PFSK-1 (cell line): ENCODE measurements around the gene TNNT3.

Experiments
- FOXP2 ChIP-seq: optimal IDR thresholded peaks from 2 replicates; pipeline ENCODE3; 2011; ENCODE audit warnings: borderline replicate concordance, control low read depth, inconsistent platforms; ENCODE audit not compliant: insufficient read depth; ENCODE audit errors: extremely low read length, extremely low read depth
- POLR2AphosphoS5 ChIP-seq: IDR thresholded peaks from 2 replicates; pipeline ENCODE4 v1.6.1; 2012; ENCODE audit warnings: low read depth, mild to moderate bottlenecking, control low read depth, low read length, moderate library complexity
- REST ChIP-seq, 2 experiments: IDR thresholded peaks; 2 replicates each; pipeline versions ENCODE4 v1.6.1 to v1.8.0; 2011 to 2012; ENCODE audit warnings: low read depth in 2 of 2, low read length in 2 of 2, control low read depth in 1 of 2, inconsistent platforms in 1 of 2, mild to moderate bottlenecking in 1 of 2, moderate library complexity in 1 of 2; ENCODE audit not compliant: insufficient read depth in 1 of 2
- SIN3A ChIP-seq: IDR thresholded peaks from 2 replicates; pipeline ENCODE4 v1.6.1; 2012; ENCODE audit warnings: mild to moderate bottlenecking, low read length, moderate library complexity, borderline replicate concordance; ENCODE audit not compliant: insufficient read depth
- TAF1 ChIP-seq: IDR thresholded peaks from 2 replicates; pipeline ENCODE4 v1.6.1; 2012; ENCODE audit warnings: low read length, control low read depth, borderline replicate concordance; ENCODE audit not compliant: insufficient read depth

The TNNT3 gene

GRCh38 chr11:1952806-1953482 lies 33.4 kb downstream of the TNNT3 start:
- TF ChIP-seq SIN3A (no peak), TAF1 (no peak), REST (IDR thresholded peaks at IDR 0.05; ENCODE audit: insufficient read depth in 1 of 2, low read depth in 2 of 2, low read length in 2 of 2) (no peak), FOXP2 (no peak), POLR2AphosphoS5 (no peak)

GRCh38 chr11:1953489-1954266 lies 34.2 kb downstream of the TNNT3 start:
- TF ChIP-seq POLR2AphosphoS5 (no peak), FOXP2 (no peak), SIN3A (no peak), REST (IDR thresholded peaks at IDR 0.05; ENCODE audit: insufficient read depth in 1 of 2, low read depth in 2 of 2, low read length in 2 of 2) (no peak), TAF1 (no peak)

GRCh38 chr11:1958367-1958766 lies 38.9 kb downstream of the TNNT3 start:
- TF ChIP-seq TAF1 (no peak), SIN3A (no peak), FOXP2 (no peak)

- TF ChIP-seq REST (IDR thresholded peaks at IDR 0.05; ENCODE audit: insufficient read depth in 1 of 2, low read depth in 2 of 2, low read length in 2 of 2) (no peak), TAF1 (no peak), FOXP2 (no peak), POLR2AphosphoS5 (no peak), SIN3A (no peak)
These were observed 40.3 kb downstream of the TNNT3 start for GRCh38 chr11:1959786-1960185.

- TF ChIP-seq REST (IDR thresholded peaks at IDR 0.05; ENCODE audit: insufficient read depth in 1 of 2, low read depth in 2 of 2, low read length in 2 of 2) (no peak), POLR2AphosphoS5 (no peak), TAF1 (no peak), SIN3A (no peak), FOXP2 (no peak)
These were observed 44.4 kb downstream of the TNNT3 start for GRCh38 chr11:1963864-1964263.
